PC-9 (cell line): ENCODE data around the gene SEMA6A.

Source experiments
- EZH2 ChIP-seq: fragments of 200-600 bp; sonication (generic); IDR thresholded peaks from 2 replicates; pipeline ENCODE4 v1.8.0; 2017; ENCODE audit warnings: antibody characterized with exemption, low read depth
- TF ChIP-seq, protein P1 (sequence below): fragments of 200-600 bp; sonication (generic); conservative IDR thresholded peaks from 2 replicates; pipeline ENCODE4 v1.6.1; 2017; ENCODE audit warnings: mixed run types, antibody characterized with exemption, mild to moderate bottlenecking, moderate library complexity

DNA sequence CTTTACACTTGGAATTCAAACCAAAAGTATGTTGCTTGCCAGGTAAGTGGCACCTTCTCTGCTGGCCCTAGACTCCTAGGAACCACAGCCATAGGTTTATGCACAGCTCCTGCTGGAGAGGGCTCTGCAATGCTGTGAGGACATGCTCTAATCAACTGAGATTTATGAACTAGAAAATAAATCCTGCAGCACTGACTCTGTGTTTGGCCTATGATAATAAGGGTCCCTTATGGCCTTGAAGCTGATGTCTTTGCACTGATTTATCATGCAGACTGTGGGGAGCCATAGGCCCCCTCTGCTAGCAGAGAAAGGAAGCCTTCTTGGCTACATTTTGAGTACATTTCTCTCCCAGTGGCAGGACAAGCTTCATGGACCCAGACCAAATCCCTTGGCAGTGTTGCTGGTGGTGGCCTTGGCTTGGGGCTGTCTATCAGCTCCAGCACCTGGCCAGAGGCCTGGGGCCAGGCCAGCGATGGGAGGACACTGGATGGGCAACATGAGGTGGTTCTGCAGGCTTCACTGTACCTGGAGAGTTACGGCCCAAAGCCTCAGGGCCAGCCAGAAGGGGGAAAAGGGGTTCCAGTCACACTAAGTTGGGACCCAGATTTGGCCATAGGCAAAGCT is 178.0 kb downstream of the SEMA6A start:
- TF ChIP-seq, protein P1, sequence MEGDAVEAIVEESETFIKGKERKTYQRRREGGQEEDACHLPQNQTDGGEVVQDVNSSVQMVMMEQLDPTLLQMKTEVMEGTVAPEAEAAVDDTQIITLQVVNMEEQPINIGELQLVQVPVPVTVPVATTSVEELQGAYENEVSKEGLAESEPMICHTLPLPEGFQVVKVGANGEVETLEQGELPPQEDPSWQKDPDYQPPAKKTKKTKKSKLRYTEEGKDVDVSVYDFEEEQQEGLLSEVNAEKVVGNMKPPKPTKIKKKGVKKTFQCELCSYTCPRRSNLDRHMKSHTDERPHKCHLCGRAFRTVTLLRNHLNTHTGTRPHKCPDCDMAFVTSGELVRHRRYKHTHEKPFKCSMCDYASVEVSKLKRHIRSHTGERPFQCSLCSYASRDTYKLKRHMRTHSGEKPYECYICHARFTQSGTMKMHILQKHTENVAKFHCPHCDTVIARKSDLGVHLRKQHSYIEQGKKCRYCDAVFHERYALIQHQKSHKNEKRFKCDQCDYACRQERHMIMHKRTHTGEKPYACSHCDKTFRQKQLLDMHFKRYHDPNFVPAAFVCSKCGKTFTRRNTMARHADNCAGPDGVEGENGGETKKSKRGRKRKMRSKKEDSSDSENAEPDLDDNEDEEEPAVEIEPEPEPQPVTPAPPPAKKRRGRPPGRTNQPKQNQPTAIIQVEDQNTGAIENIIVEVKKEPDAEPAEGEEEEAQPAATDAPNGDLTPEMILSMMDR = no peak
- TF ChIP-seq EZH2 = no peak
